NCI-H128 (cell line): ENCODE data around the gene NOX5.
"Not testable (repeated sequence)": the region's sequence is repeated elsewhere in the genome, so short reads cannot be mapped to it uniquely, and the experiment has no call there.

Experiments used
- DNase-seq: peaks from one replicate; lab custom pipeline; 2025; ENCODE audit not compliant: unreplicated experiment; lab: John Stamatoyannopoulos, UW

NOX5 gene

DNA sequence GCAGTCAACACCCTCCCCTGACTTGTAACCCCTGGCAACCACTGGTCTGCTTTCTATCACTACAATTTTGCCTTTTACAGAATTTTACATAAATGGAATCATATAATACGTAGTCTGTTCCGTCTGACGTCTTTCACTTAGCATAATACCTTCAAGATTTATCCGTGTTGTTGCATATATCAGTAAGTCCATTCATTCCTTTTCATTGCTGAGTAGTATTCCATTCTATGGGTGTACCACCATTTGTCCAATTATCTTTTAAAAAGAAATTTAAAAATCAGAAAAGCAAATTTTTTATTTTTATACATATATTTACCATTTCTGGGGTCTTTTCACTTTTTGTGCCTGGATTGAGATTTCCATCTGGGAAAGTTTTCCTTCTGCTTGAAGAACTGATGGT, 35.5 kb downstream of the NOX5 start:
- no peak for DNase-seq

DNA sequence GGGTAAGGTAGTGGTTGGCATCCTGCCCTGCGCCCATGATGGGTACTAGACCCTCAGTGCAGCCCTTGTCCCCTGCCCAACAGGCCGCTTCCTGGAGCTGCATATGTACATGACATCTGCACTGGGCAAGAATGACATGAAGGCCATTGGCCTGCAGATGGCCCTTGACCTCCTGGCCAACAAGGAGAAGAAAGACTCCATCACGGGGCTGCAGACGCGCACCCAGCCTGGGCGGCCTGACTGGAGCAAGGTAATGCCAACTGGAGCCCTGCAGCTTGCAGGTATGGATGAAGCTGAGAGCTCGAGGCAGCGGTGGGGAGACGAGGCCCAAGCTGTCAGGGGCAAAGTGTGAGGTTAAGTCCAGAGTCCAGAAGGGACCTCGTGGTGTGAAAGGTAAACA, 40.8 kb downstream of the NOX5 start:
- no peak for DNase-seq

DNA sequence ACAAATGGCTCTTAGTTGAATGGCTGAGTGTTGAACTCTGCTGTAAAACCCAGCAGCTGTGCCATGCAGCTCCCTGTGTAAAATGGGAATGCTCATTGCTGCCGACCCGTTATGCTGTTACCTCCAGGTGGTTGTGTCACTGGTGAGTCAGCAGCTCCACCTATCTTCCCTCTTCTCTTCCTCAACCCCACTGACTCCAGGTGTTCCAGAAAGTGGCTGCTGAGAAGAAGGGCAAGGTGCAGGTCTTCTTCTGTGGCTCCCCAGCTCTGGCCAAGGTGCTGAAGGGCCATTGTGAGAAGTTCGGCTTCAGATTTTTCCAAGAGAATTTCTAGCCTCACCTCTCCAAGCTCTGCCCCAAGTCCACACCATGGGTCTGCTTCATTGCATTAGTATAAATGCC, 41.9 kb downstream of the NOX5 start:
- no peak for DNase-seq

DNA sequence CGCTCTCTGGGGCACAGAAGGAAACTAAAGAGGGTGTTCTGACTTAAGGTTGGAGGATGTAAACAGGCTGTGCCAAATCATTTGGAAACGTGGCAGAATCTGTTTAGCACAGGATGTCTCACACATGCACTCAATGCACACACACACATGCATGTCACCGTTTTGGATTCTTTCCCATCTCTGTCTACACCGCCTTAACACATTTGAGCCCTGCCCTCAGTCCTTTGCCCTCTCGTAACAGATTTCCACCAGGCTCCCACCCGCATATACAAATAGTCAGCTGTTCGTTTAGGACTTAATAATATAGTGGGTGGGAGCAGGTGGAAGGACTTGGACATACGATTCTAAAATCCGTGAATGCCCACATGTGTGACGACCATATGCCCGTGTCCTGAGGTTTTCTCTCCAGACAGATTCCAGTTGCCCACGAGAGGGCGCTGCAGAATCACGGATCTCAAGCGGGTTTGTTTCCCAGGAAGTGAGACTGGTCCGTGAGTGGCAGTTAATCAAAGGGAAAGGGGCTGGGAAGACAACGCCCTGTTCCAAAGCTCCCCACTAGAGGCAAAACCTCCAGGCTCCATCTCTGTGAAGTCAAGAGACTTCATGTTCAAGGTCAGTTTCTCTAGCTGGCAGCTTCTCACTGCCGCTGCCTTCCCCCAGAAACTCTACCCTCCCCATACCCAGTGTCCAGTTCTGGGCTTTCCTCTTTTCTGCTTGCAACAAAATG, 44.5 kb downstream of the NOX5 start:
- DNase-seq = peak; percentile 77

DNA sequence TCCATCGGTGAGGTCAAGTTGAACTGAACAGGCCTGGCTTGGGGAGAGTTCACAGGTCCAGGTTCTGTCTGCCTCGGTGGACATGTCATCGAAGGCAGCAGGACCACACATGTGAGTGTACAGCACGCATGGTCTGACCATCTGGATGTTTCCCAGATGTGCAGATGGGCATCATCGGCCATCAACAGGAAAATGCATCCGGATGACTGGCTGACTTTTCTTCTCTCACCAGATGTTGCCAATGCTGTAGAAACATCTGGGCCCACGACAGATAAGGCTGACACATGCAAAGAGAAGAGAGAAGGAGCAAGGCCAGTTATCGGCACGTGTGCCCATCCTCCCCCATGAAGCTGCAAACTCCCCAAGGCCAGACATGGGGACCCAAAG, 45.1 kb downstream of the NOX5 start:
- no peak for DNase-seq

DNA sequence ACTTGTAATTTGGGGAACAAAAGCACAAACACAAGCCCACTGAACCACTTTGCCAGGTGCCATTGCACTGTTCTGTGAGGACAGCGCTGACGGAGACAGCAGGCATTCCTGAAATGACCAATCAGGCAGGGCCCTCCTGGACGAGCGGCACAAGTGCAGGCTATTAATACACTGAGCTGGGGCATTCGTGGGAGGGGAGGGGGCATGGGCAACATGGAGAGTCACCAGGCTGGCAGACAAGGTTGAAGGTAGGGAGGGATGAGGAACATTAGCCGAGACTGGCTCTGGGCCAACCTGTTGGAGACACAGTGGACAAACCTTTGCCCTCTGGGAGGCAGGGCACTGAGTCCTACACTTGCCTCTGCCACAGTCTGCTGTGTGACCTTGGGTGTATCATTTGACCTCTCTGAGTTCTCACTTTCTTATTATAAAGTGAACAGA, 45.6 kb downstream of the NOX5 start:
- no peak for DNase-seq

DNA sequence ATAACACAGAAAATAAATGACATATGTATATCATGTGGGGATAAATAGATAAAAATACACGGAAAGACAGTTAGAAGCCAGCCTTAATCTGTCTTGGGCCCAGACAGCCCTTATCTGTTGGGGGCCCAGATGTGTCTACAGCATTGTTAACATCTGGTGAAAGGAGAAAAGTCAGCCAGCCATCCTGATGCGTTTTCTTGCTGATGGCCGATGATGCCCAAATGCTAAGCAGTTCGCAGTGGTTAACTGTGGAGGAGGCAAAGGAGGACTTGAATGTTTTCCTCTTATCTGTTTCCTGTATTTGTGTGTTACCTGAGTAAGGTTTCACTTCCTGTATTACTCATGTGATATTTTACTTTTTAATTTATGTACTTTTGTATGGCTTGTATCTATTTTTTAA, 46.2 kb downstream of the NOX5 start:
- DNase-seq = no peak

DNA sequence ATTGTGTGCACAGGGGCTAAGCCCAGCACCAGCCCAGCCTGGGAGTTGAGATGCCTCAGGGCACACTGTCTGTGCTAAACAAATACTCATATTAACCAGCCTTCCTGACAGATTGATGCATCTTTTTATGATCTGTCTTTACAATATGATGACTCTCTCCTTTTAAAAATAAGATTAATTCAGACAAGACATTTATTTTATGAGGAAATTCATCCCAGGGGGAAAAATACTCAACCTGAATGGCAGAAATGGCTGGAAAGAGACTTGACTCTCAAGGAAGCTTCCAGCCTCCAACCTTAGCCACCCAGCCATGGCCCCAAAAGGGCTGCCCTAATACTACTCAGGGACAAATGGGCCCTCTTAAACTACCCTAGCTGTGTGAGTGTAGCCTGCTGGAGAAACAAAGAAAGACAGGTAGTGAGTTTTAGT, 46.9 kb downstream of the NOX5 start:
- DNase-seq = no peak

DNA sequence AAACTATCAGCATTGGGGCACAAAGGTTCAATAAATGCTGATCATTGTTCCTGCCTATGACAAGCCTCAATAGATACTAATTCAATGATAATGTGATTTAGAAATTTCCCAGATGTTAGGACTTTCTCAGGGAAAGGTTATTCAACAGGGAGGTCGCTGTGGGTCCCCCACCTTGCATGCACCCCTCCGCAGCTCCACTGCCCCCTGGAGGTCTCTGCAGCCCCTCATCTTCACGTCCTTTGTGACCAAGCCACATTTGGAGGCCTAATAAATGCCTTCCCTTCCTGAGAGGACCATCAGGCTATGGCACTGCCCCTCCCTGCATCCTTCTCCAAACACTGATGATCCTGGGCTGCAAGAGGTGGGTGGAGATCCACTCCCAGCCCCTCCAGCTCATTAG, 50.2 kb downstream of the NOX5 start:
- DNase-seq = no peak

DNA sequence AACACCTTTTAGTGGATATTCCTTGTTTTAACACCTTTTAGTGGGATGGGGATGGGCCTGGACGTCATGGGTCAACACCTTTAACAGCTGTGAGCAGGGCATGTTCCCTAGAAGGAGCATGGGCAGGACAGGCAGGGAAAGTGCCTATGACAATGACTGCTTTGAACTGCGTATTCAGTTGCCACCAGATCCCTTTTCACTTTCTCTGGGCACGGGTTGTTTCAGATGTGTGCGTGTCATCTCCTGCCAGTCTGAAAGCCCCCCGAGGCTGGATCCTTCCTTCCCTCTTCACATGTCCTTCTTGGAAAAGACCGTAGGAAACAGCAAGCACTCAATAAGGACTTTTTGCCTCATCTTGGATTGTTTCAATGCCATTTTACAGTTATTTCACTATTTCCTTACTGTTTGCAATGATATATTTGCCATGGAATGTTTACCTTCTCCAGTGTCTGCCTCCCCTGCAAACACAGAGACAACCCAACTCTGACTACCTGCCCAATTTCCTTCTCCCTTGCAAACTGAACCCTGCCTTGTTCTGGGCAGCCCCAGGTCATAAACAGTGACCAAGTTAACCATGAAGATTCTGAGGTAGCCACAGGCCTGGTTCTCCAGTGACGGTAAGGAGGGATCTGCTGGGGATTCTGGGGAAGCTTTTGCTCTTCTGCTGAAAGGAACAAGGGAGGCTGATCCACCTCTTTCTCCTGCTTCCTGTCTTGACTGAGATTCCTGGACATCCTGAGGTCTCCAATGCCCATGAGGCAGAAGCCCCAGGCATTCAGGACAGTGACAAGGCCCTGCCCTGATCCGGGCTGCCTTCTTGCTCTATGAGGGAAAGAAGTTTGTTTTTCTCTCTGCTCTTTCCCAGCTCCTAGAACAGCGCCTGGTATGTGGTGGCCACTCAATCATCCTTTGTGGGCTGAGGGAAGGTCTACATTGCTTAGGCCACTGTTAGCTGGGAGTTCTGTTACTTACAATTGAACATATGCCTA, 51.8 kb downstream of the NOX5 start:
- no peak for DNase-seq

DNA sequence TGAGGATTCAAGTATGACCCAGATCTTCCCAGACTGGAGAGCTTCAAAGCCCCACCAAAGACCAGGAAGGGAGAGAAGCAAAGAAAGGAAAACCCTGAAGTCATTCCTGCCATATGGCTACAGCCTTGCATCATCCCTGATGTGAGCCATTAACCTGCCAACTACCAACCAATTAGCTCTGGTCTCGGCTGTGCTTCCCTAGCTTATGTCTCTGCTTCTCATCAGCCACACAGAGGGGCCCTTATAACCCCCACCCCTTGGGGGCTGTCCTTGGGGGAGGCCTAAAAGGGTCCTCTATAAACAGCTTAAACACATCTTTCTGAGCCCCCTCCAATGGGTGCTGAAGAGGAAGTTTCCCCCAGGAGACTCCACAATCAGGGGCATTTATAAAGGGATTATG, 52.8 kb downstream of the NOX5 start:
- no peak for DNase-seq

DNA sequence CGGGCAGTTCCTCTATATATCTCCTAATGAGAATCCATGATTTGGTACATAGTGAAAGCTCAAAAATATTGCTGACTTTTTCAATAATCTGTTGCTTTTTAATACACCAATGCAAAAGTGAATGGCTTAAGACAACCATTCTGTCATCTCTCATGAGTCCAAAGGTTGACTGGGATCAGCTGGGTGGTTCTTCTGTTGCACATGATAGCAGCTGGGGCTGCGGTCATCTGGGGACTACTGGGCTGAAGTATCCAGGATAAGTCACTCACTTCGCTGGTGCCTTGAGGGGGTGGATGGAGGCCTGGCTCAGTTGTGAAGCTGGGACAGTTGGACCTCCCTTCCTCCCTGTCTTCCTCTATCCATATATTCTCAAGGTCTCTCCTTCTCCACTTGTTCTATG, 53.7 kb downstream of the NOX5 start:
- DNase-seq = no peak

DNA sequence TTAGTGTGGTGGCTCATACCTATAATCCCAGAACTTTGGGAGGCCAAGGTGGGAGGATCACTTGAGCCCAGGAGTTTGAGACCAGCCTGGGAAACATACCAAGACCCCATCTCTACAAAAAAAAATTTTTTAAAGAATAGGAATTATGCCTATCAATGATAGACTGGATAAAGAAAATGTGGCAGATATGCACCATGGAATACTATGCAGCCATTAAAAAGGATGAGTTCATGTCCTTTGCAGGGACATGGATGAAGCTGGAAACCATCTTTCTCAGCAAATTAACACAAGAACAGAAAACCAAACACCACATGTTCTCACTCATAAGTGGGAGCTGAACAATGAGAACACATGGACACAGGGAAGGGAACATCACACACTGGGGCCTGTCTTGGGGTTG, 54.8 kb downstream of the NOX5 start:
- DNase-seq = not testable (repeated sequence)

DNA sequence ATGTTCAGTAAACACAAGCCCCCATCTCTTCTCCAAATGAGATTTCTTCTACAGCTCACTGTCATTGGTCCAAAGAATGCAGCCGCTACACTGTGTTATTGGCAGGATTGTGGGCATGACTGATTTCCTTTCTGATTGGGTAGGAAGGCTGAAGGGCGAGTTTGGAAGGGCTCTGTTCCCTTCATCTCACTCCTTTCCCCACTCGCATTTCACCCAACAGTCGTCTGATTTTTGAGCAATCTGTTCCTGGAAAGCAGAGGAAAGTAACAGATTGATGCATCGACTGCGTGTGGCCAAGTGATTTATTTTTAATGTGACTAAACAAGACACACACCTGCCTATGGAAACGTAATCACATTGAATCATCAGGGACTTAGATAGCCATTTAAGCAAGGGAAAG, 55.5 kb downstream of the NOX5 start:
- DNase-seq = no peak

DNA sequence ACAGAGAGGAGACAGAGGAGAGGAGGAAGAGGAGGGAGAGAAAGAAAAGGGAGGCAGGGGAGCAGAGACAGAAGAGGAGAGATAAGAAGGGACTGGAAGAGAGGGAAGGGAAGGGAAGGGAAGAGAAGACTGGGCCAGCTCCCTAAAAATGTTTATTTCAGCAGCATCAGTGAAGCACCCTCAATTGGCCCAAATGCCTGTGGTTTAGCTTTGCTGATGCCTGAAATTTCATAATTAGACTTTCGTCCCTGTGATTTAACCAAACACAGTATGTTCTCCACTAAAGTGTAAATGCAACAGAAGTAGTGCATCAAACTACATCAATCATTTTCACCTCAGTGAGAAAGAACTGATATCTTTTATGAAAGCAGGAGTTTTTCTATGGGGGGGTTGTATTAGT, 55.9 kb downstream of the NOX5 start:
- no peak for DNase-seq

DNA sequence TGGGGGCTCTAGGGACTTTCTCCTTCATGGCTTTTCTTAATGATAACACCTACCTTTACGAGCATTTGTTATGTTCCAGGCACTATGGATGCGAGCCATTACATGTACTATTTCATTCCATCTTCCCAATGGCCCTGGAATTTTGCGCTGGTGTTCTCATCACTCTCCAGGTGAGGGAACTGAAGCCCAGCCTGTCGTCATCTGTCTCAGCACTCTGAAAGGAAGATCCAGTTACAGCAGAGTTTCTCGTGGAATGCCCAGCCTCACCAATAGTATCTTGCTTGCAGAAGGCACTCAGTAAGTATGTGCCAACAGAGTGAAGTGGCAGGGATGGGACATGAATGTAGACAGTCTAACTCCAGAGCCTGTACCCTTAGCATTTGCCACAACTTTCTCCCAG, 56.8 kb downstream of the NOX5 start:
- DNase-seq = no peak

DNA sequence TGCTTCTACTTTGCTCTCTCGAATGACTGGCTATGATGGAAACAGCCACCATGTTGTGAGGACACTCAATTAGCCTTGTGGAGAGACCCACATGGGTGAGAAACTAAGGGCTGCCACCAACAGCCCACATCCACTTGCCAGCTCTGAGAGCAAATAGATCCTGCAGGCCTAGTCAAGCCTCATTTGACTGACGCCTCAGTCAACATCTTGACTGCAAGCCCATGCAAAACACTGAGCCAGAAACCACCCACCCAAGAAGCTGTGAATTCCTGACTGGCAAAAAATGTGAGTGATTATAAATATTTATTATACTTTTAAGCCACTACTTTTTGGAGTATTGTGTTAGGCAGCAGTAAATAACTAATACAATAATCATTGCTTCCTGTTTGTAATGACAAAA, 58.4 kb downstream of the NOX5 start:
- DNase-seq = no peak

DNA sequence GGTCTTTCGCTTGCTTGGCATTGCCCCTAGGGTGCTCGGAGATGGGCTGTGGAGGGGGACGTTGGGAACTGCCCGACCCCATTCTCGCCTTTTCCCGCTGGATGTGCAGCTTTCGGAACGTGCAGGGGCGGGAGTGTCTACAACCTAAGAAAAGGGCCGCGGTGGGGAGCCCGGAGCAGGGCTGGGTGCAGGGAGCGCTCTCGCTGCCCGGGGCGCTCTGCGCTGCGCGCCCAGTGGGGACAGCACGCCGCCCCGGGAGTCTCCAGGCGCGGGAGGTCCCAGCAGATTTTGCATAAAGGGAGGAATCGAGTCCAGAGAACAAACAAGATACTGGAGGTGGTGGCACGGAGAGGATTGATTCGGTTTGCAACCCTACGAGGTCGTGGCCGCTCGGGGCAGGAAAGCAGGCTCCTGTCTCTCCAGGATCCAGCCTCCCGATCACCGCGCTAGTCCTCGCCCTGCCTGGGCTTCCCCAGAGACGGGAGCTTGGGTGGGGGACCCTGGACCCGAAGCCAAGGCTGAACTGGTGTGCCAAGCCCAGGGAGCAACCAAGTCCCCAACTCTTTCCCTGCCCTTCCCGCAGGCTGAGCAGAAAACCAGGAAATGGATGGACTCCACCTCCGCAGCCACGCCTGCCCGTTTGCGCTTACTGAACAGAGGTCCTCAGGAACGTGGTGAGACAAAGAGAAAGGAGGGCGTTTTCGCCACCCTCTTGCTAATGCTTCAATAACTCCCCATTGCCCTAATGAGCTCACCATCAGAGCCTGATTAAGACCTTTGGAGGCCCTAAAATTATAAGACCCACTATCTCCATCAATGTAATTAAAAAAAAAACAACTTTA, 59.7 kb downstream of the NOX5 start:
- DNase-seq = peak; percentile 40

DNA sequence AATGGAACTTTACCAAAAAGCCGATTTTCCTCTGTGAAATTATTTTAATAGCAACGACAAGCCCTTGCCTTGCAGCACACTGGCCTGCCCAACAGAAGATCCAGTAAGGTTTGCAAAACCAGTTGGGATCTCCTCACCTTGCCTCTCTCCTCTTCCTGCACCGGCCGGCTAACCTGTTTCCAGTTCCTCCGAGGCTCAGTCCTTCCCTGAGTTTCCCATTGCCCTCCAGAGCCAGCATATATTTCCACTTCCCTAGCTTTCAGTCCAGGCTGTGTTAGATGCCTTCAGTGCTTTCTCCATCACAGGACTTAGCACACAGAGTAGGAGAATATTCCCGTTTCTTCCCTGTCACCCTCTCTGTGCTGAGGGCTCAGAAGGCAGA, 60.3 kb downstream of the NOX5 start:
- no peak for DNase-seq

DNA sequence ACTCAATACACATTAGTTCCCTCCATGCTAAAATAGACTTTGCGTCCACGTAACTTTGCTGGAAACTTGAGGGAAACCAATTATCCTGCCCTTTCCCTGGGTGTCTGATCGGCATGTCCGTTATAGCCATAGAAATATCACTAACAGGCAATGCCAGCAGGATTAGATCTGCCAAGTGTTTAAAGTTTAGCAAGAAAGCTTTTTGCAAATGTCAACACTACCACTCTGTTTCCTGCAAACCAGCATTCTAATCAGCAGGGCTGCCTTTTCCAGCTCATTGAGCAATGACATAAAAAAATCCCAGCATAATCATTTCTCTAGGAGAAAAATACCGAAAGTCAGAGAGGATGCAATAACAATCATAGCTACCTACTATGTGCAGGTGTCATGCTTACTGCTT, 60.9 kb downstream of the NOX5 start:
- no peak for DNase-seq

DNA sequence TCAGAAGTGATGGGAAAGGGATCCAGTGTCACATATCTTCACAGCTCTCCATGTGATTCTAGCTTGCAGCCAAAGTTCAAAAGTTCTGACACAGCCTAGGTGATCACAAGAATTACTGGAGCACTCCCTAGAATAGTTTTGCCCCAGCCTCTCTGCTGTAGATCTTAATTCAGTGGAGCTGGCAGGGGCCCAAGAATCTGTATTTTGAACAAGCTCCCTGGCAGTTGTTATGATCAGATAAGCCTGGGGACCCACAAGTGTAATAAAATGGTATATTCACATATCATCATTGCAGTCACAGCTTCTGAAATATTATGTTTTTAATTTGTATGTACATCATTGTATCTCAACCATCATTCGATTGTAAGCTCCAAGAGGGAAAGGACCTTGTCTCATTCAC, 62.3 kb downstream of the NOX5 start:
- no peak for DNase-seq
